Upper lobe of left lung (tissue), 6 donors: ENCODE measurements around the gene FAM228B. TPM values are rescaled to one million over a fixed set of nuclear protein-coding genes. Genes with fewer than 3 reads are reported as not detected.
A peak's percentile ranks its signal among the peaks of the same experiment; 100 is the strongest.

Experiments
- ATAC-seq, 2 donors: fragments of 200-7000 bp; cut with Tn5 transposase; one replicate each; pipeline ENCODE4 v1.9.1; 2022; ENCODE audit warnings: mild to moderate bottlenecking in 2 of 2, moderate library complexity in 2 of 2; ENCODE audit not compliant: low FRiP score in 2 of 2
- DNase-seq, 2 donors: peaks; one replicate each; pipeline ENCODE4 v3.0.0-alpha.2; 2019 to 2020
- H3K27ac ChIP-seq, 4 donors: fragments of 200-600 bp; sonication (generic); one replicate each; pipeline ENCODE4 v1.5.1; 2016 to 2019
- H3K27me3 ChIP-seq, 4 donors: fragments of 200-600 bp; sonication (generic); one replicate each; pipeline ENCODE4 v1.5.1; 2017 to 2019
- H3K36me3 ChIP-seq, 4 donors: fragments of 200-600 bp; sonication (generic); one replicate each; pipeline ENCODE4 v1.5.1; 2016 to 2019
- H3K4me1 ChIP-seq, 4 donors: fragments of 200-600 bp; sonication (generic); one replicate each; pipeline ENCODE4 v1.5.1; 2018 to 2019
- H3K4me3 ChIP-seq, 4 donors: fragments of 200-600 bp; sonication (generic); one replicate each; pipeline ENCODE4 v1.5.1; 2017 to 2019; ENCODE audit warnings: mild to moderate bottlenecking in 2 of 4, moderate library complexity in 1 of 4
- H3K9me3 ChIP-seq, 4 donors: fragments of 200-600 bp; sonication (generic); one replicate each; pipeline ENCODE4 v1.5.1; 2018 to 2019
- EP300 ChIP-seq, 4 donors: sonication (generic); formaldehyde crosslinking; IDR thresholded peaks; one replicate each; pipeline ENCODE4 v1.5.1; 2017; ENCODE audit warnings: antibody characterized with exemption in 4 of 4, control low read depth in 2 of 4
- POLR2A ChIP-seq, 4 donors: fragments of 450-650 bp; IDR thresholded peaks; one replicate each; pipeline ENCODE4 v1.5.1; 2016 to 2017; ENCODE audit warnings: antibody characterized with exemption in 4 of 4, mild to moderate bottlenecking in 2 of 4
- POLR2AphosphoS5 ChIP-seq, 2 donors: sonication (generic); formaldehyde crosslinking; IDR thresholded peaks; one replicate each; pipeline ENCODE4 v1.5.1; 2017; ENCODE audit warnings: antibody characterized with exemption in 2 of 2
- WGBS, 2 donors: methylation state at CpG; one replicate each; pipeline ENCODE4 v1.1.5; 2017 to 2018; 5-methylcytosine and 5-hydroxymethylcytosine counted together
- total RNA-seq, 6 donors: library from RNA; depleted of rRNA in 4 of 6; stranded (reverse); fragments of >200 nt in 4 of 6; gene quantifications; one replicate each; pipeline versions ENCODE4 v1.1.0 to v1.2.1, GENCODE V29; 2016 to 2021
- TF ChIP-seq, protein P1 (sequence below), 6 experiments: fragments of 450-650 bp in 4 of 6; fragments of 200-600 bp in 2 of 6; sonication (generic) in 2 of 6; IDR thresholded peaks; one replicate each; pipeline ENCODE4 v1.5.1; 2016 to 2019; ENCODE audit warnings: antibody characterized with exemption in 6 of 6
- donor health status: DM: no; HTN: no; CAD: no; lungs with moderate emphysema.
- donor health status: DM: no; HTN: yes; CAD: no; lungs with severe emphysema.

The FAM228B gene
- total RNA-seq, 6 donors from 2014 or later, result 15.5 to 28.3 (median 22.8) TPM

DNA sequence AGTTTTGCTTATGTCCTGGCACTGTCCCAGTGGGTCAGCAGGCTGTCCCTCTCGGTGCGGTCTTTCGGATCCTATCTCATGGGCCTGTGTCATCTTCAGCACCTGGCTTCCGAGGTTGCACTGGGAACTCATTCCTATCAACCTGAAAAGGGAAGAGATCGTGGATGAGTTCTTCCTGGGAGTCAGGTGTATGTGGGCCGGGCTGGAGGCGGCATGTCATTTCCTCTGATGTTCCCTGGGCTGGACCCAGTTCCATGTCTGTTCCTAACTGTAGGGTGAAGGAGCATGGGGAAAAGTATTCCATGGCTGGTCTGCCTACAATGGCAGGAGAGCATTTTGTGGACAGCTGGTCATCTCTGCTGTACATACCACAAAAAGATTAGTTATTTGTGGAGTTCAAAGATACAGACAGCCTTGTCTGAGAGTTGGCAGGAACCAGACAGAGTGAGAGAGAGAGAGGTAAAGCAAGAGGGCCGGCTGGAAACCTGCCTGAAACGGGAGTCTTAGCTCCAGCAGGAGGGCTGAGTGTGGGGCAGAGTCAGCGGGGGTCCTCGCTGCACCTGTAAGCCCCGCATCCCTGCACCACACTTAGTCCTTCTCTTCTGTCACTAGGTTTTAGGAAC lies 76.8 kb downstream of the FAM228B start:
- H3K4me1 ChIP-seq, result no peaks in the 10 kb centered on the region
- peaks cover 18 to 43% (median 25%) of the 10 kb centered on the region in 4 donors for H3K36me3 ChIP-seq
- no peaks in the 10 kb centered on the region for H3K9me3 ChIP-seq
- ATAC-seq (peak in 1 of 2 donors; percentile 17), DNase-seq (no peak)
- H3K27me3 ChIP-seq, result no peaks in the 10 kb centered on the region
- H3K27ac ChIP-seq, result no peak overlapping the region
- no peak overlapping the region for H3K4me3 ChIP-seq
- 82 to 89% methylated on average over 12 of the region's 12 CpGs for WGBS, 2 donors
- TF ChIP-seq POLR2A (IDR thresholded peaks at IDR 0.05) (no peak), POLR2AphosphoS5 (IDR thresholded peaks at IDR 0.05) (no peak), EP300 (IDR thresholded peaks at IDR 0.05) (no peak)
- TF ChIP-seq, protein P1, sequence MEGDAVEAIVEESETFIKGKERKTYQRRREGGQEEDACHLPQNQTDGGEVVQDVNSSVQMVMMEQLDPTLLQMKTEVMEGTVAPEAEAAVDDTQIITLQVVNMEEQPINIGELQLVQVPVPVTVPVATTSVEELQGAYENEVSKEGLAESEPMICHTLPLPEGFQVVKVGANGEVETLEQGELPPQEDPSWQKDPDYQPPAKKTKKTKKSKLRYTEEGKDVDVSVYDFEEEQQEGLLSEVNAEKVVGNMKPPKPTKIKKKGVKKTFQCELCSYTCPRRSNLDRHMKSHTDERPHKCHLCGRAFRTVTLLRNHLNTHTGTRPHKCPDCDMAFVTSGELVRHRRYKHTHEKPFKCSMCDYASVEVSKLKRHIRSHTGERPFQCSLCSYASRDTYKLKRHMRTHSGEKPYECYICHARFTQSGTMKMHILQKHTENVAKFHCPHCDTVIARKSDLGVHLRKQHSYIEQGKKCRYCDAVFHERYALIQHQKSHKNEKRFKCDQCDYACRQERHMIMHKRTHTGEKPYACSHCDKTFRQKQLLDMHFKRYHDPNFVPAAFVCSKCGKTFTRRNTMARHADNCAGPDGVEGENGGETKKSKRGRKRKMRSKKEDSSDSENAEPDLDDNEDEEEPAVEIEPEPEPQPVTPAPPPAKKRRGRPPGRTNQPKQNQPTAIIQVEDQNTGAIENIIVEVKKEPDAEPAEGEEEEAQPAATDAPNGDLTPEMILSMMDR (IDR thresholded peaks at IDR 0.05), result no peak

DNA sequence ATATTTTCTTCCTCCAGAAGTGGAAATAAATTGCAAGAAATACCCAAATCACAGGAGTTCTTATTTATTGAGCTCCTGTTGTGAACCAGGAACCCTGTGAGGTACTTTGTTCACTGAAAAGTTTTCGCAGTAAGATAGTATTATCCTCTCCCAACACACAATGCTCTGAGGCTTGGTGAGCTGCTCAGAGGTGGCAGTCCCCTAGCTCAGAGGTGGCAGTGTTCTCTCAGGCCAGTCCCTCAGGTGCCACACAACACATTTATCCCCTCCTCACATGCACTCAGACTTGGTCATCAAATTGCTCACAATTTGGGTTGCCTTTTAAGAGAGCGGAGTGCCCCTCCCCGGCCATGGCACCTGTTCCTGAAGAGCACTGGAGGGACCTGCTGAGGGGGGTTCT lies 77.5 kb downstream of the FAM228B start:
- no peak for ATAC-seq
- Histone ChIP-seq H3K9me3 (no peaks in the 10 kb centered on the region), H3K27ac (no peak overlapping the region), H3K4me3 (no peak overlapping the region), H3K4me1 (no peaks in the 10 kb centered on the region), H3K36me3 (peaks cover 22 to 50% (median 31%) of the 10 kb centered on the region in 4 donors), H3K27me3 (no peaks in the 10 kb centered on the region)
- 91 to 100% methylated on average over 3 of the region's 3 CpGs for WGBS, 2 donors
- DNase-seq, result no peak
- no peak for TF ChIP-seq POLR2AphosphoS5 (IDR thresholded peaks at IDR 0.05)
- TF ChIP-seq, protein P1 (IDR thresholded peaks at IDR 0.05), result no peak
- TF ChIP-seq POLR2A (IDR thresholded peaks at IDR 0.05), result no peak
- no peak for TF ChIP-seq EP300 (IDR thresholded peaks at IDR 0.05)

DNA sequence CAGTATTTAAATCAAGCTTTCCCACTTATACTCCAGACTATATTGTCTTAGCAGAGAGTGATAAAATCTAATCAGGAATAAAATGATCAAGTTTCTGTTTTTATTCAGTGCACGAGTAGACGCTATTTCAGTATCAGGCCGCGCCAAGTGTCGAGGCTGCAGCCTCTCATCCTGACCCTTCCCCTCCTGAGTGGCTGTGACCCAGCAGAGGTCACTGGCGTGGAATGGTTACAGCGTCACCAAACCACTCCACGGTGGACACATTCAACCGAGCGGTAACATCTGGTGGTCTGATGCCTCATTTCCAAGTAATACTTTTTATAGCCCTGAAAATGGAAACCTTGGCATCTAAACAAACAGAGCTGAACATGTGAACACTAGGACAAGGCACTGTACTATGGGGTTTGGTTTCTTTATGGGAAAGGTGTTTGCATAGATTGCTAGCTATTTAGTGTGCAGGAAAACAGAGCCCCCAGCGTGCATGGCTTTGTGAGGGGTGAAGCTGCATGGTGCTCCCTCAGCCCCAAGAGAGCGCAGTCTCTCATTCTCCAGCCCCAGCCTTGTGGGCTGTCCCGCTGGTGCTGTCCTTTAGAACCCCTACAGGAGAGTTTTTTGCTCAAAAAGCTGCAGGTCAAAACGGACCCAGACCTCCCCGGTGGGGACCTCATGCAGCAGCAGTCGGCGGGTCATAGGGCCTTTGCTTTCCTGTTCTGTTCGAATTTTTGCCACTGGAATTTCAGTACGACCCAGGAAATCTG lies 79.9 kb downstream of the FAM228B start:
- no peaks in the 10 kb centered on the region for H3K9me3 ChIP-seq
- H3K4me1 ChIP-seq, result no peaks in the 10 kb centered on the region
- DNase-seq (no peak), ATAC-seq (no peak)
- TF ChIP-seq POLR2AphosphoS5 (IDR thresholded peaks at IDR 0.05) (no peak), EP300 (IDR thresholded peaks at IDR 0.05) (no peak), POLR2A (IDR thresholded peaks at IDR 0.05) (no peak)
- TF ChIP-seq, protein P1 (IDR thresholded peaks at IDR 0.05), result no peak
- H3K27ac ChIP-seq, result no peak overlapping the region
- no peak overlapping the region for H3K4me3 ChIP-seq
- WGBS, 2 donors, result 81 to 86% methylated on average over 19 of the region's 19 CpGs
- no peaks in the 10 kb centered on the region for H3K27me3 ChIP-seq
- peaks cover 30 to 72% (median 54%) of the 10 kb centered on the region in 4 donors for H3K36me3 ChIP-seq

DNA sequence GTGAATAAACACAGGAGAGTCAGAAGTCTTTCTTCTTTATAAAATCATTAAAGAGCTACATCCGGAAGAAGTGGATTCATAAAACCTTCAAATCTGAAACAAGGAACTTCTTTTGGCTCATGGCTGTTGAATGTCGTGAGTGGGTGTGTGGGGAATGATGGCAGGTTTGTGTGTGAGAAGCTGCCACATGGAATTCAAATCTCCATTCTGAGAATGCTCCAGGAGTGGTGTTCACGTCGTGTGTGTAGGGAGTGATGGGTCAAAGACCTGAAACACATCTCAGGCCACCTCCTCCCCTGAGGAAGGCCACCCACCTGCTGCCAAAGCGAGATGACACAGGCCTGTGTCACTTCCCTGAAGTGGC lies 80.5 kb downstream of the FAM228B start:
- Histone ChIP-seq H3K4me1 (no peaks in the 10 kb centered on the region), H3K4me3 (no peak overlapping the region), H3K27ac (no peak overlapping the region), H3K9me3 (no peaks in the 10 kb centered on the region), H3K27me3 (no peaks in the 10 kb centered on the region), H3K36me3 (peaks cover 35 to 78% (median 60%) of the 10 kb centered on the region in 4 donors)
- no peak for ATAC-seq
- no peak for TF ChIP-seq POLR2AphosphoS5 (IDR thresholded peaks at IDR 0.05)
- WGBS, 2 donors, result 78 to 94% methylated on average over 5 of the region's 5 CpGs
- no peak for DNase-seq

DNA sequence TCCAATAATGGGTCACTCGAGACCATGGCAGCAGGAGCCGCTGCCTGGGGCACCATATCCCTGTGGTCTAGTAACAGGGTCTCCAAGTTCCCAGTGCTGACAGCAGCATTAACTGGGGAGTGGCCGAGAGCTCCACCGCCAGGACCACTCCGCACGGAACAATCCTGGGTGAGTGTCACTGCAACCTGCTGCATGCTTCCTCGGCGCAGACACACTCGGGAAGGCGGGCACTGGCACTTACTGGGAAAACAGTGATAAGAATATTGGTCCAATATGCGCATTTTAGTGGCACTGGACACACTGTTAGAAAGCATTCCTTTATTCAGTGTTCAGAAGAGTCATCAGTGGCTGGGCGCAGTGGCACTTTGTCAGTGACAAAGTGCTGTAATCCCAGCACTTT lies 81.2 kb downstream of the FAM228B start:
- Histone ChIP-seq H3K27ac (no peak overlapping the region), H3K36me3 (peaks cover 43 to 85% (median 67%) of the 10 kb centered on the region in 4 donors), H3K4me1 (no peaks in the 10 kb centered on the region), H3K9me3 (no peaks in the 10 kb centered on the region), H3K27me3 (no peaks in the 10 kb centered on the region), H3K4me3 (no peak overlapping the region)
- WGBS, 2 donors, result 94 to 98% methylated on average over 9 to 12 of the region's 12 CpGs
- no peak for ATAC-seq
- TF ChIP-seq POLR2AphosphoS5 (IDR thresholded peaks at IDR 0.05), result no peak
- TF ChIP-seq EP300 (IDR thresholded peaks at IDR 0.05), result no peak
- TF ChIP-seq POLR2A (IDR thresholded peaks at IDR 0.05), result no peak
- TF ChIP-seq, protein P1 (IDR thresholded peaks at IDR 0.05), result no peak
- peak in 1 of 2 donors; percentile 29 for DNase-seq
